Medulla oblongata (tissue), 1 donor: ENCODE measurements around the gene CRABP2.

Source experiments
- DNase-seq: peaks from one replicate; pipeline ENCODE4 v3.0.0-alpha.2; 2015; ENCODE audit errors: extremely low spot score

Gene CRABP2

GRCh38 chr1:156709031-156709430 is 3.6 kb upstream of the CRABP2 start:
- DNase-seq = no peak

- no peak for DNase-seq
These were observed 2.9 kb upstream of the CRABP2 start for GRCh38 chr1:156708218-156708661.

- no peak for DNase-seq
These were observed 2.2 kb upstream of the CRABP2 start for GRCh38 chr1:156707417-156708217.

GRCh38 chr1:156706657-156707416 is 1.5 kb upstream of the CRABP2 start:
- peak; percentile 18 for DNase-seq

- DNase-seq = peak; percentile 38
These were observed 704 bp upstream of the CRABP2 start for GRCh38 chr1:156705918-156706656.

- DNase-seq = no peak
These were observed 458 bp downstream of the CRABP2 start for GRCh38 chr1:156704930-156705320.

GRCh38 chr1:156704166-156704711 is 1.1 kb downstream of the CRABP2 start:
- DNase-seq = no peak

- DNase-seq = no peak
These were observed 1.6 kb downstream of the CRABP2 start for GRCh38 chr1:156703741-156704140.

GRCh38 chr1:156703336-156703735 is 2.0 kb downstream of the CRABP2 start:
- no peak for DNase-seq

- DNase-seq = no peak
These were observed 4.4 kb downstream of the CRABP2 start for GRCh38 chr1:156700736-156701531.

GRCh38 chr1:156698995-156699394 is 6.4 kb downstream of the CRABP2 start:
- DNase-seq = no peak

GRCh38 chr1:156697481-156697880 is 7.9 kb downstream of the CRABP2 start:
- DNase-seq = no peak

- DNase-seq = no peak
These were observed 8.6 kb downstream of the CRABP2 start for GRCh38 chr1:156696755-156697154.

GRCh38 chr1:156694690-156694962 is 10.8 kb downstream of the CRABP2 start:
- DNase-seq = no peak

GRCh38 chr1:156693848-156694689 is 11.3 kb downstream of the CRABP2 start:
- DNase-seq = no peak

GRCh38 chr1:156692925-156693847 is 12.2 kb downstream of the CRABP2 start:
- DNase-seq = no peak

- no peak for DNase-seq
These were observed 12.9 kb downstream of the CRABP2 start for GRCh38 chr1:156692441-156692924.

- no peak for DNase-seq
These were observed 13.5 kb downstream of the CRABP2 start for GRCh38 chr1:156691665-156692440.
